IMR-90 (cell line): ENCODE results near the gene CHST1. TPM values are rescaled to one million over a fixed set of nuclear protein-coding genes. Genes with fewer than 3 reads are reported as not detected.

ENCODE experiments used
- ATAC-seq: fragments of 200-7000 bp; cut with Tn5 transposase; 2 replicates; pipeline ENCODE4 v1.9.1; 2020; ENCODE audit warnings: low read depth, mild to moderate bottlenecking, moderate library complexity
- BruUV-seq: library from RNA; stranded (reverse); fragments of 400-500 nt; replicated peaks from 2 replicates; lab custom pipeline; 2021; lab: Mats Ljungman, UMichigan
- CTCF ChIA-PET: fragments of 300-600 bp; formaldehyde crosslinking; extraction: SDS; loops from one replicate; lab custom pipeline; 2021; ENCODE audit warnings: antibody characterized with exemption; lab: Yijun Ruan, JAX
- POLR2A ChIA-PET: fragments of 300-600 bp; sonication (Branson Sonifier 250); formaldehyde crosslinking; loops from one replicate; lab custom pipeline; 2022; ENCODE audit warnings: antibody characterized with exemption; ENCODE audit not compliant: unreplicated experiment; lab: Charles Lee
- DNase-seq: peaks from one replicate; pipeline ENCODE4 v3.0.0; 2013
- H2AFZ ChIP-seq: replicated peaks from 2 replicates; pipeline ENCODE3; 2013; ENCODE audit warnings: low read length, mild to moderate bottlenecking; ENCODE audit not compliant: poor library complexity
- H2AK5ac ChIP-seq: 2 replicates; pipeline ENCODE4 v1.6.1; 2013; ENCODE audit warnings: low read depth, low read length, inconsistent platforms
- H2AK9ac ChIP-seq: replicated peaks from 2 replicates; pipeline ENCODE3; 2013; ENCODE audit warnings: mild to moderate bottlenecking, low read depth, low read length, moderate library complexity; ENCODE audit not compliant: poor library complexity
- H2BK120ac ChIP-seq: 2 replicates; pipeline ENCODE4 v1.6.1; 2013; ENCODE audit warnings: low read depth, low read length, inconsistent platforms
- H2BK15ac ChIP-seq: 3 replicates; pipeline ENCODE4 v1.6.1; 2013; ENCODE audit warnings: low read depth, low read length, inconsistent platforms
- H2BK20ac ChIP-seq: 2 replicates; pipeline ENCODE4 v1.6.1; 2013; ENCODE audit warnings: low read depth, mild to moderate bottlenecking, inconsistent platforms, low read length, moderate library complexity
- H2BK5ac ChIP-seq: 2 replicates; pipeline ENCODE4 v1.6.1; 2013; ENCODE audit warnings: mild to moderate bottlenecking, low read depth, low read length, inconsistent platforms; ENCODE audit not compliant: poor library complexity, severe bottlenecking
- H3K14ac ChIP-seq: replicated peaks from 2 replicates; pipeline ENCODE4 v1.6.1; 2013; ENCODE audit warnings: low read depth, low read length, inconsistent platforms
- H3K18ac ChIP-seq: 2 replicates; pipeline ENCODE4 v1.6.1; 2013; ENCODE audit warnings: low read depth, low read length, control low read depth
- H3K23ac ChIP-seq: 2 replicates; pipeline ENCODE4 v1.6.1; 2013; ENCODE audit warnings: low read depth, low read length, inconsistent platforms
- H3K27ac ChIP-seq: 2 replicates; pipeline ENCODE4 v1.5.1; 2013; ENCODE audit warnings: mild to moderate bottlenecking, control low read depth, low read length; ENCODE audit not compliant: insufficient read depth
- H3K27me3 ChIP-seq: 2 replicates; pipeline ENCODE4 v1.6.1; 2013; ENCODE audit warnings: low read length; ENCODE audit not compliant: control insufficient read depth, insufficient read depth
- H3K36me3 ChIP-seq: 2 replicates; pipeline ENCODE4 v1.6.1; 2013; ENCODE audit warnings: low read length, mixed read lengths; ENCODE audit not compliant: control insufficient read depth, insufficient read depth
- H3K4ac ChIP-seq: 2 replicates; pipeline ENCODE4 v1.6.1; 2013; ENCODE audit warnings: low read depth, low read length, inconsistent platforms
- H3K4me1 ChIP-seq: 2 replicates; pipeline ENCODE4 v1.6.1; 2013; ENCODE audit warnings: low read length, mixed read lengths; ENCODE audit not compliant: control insufficient read depth, insufficient read depth
- H3K4me2 ChIP-seq: 2 replicates; pipeline ENCODE4 v1.6.1; 2013; ENCODE audit warnings: low read depth, mild to moderate bottlenecking, control low read depth, low read length, moderate library complexity
- H3K4me3 ChIP-seq: 2 replicates; pipeline ENCODE4 v1.5.1; 2013; ENCODE audit warnings: low read depth, mild to moderate bottlenecking, control low read depth, low read length, moderate library complexity; ENCODE audit not compliant: insufficient read depth
- H3K56ac ChIP-seq: 2 replicates; pipeline ENCODE4 v1.6.1; 2013; ENCODE audit warnings: low read length, inconsistent platforms; ENCODE audit not compliant: insufficient read depth; ENCODE audit errors: extremely low read depth
- H3K79me1 ChIP-seq, 2 experiments: 2 replicates each; pipeline ENCODE4 v1.6.1; 2013; ENCODE audit warnings: low read length in 2 of 2, inconsistent platforms in 1 of 2, low read depth in 1 of 2
- H3K9ac ChIP-seq: 2 replicates; pipeline ENCODE4 v1.6.1; 2013; ENCODE audit warnings: low read depth, low read length, control low read depth
- H3K9me1 ChIP-seq: 2 replicates; pipeline ENCODE4 v1.6.1; 2013; ENCODE audit warnings: low read length, inconsistent platforms; ENCODE audit not compliant: insufficient read depth
- H3K9me3 ChIP-seq: 2 replicates; pipeline ENCODE4 v1.6.1; 2013; ENCODE audit warnings: low read length; ENCODE audit not compliant: control insufficient read depth, insufficient read depth
- H4K20me1 ChIP-seq: 2 replicates; pipeline ENCODE4 v1.6.1; 2013; ENCODE audit warnings: low read length, inconsistent platforms; ENCODE audit not compliant: insufficient read depth
- H4K5ac ChIP-seq: 2 replicates; pipeline ENCODE4 v1.6.1; 2013; ENCODE audit warnings: mild to moderate bottlenecking, low read depth, low read length, control low read depth
- H4K8ac ChIP-seq, 2 experiments: 2 replicates each; pipeline ENCODE4 v1.6.1; 2013; ENCODE audit warnings: low read depth in 2 of 2, low read length in 2 of 2, control low read depth in 1 of 2, inconsistent platforms in 1 of 2
- H4K91ac ChIP-seq: 2 replicates; pipeline ENCODE4 v1.6.1; 2013; ENCODE audit warnings: low read depth, low read length, inconsistent platforms; ENCODE audit not compliant: insufficient read depth
- BHLHE40 ChIP-seq: fragments of 150-350 bp; IDR thresholded peaks from 2 replicates; pipeline ENCODE4 v1.6.1; 2016; ENCODE audit warnings: mild to moderate bottlenecking, low read depth, low read length
- CEBPB ChIP-seq: IDR thresholded peaks from 2 replicates; pipeline ENCODE4 v1.6.1; 2012; ENCODE audit warnings: low read depth, low read length, improper control_type of control experiment
- CHD1 ChIP-seq: IDR thresholded peaks from 2 replicates; pipeline ENCODE4 v1.6.1; 2012; ENCODE audit warnings: low read depth, low read length, improper control_type of control experiment
- FOS ChIP-seq: fragments of 150-350 bp; IDR thresholded peaks from 2 replicates; pipeline ENCODE4 v1.6.1; 2016; ENCODE audit warnings: low read depth, low read length
- MAFK ChIP-seq: IDR thresholded peaks from 2 replicates; pipeline ENCODE4 v1.6.1; 2012; ENCODE audit warnings: low read depth, low read length, improper control_type of control experiment
- MAZ ChIP-seq: IDR thresholded peaks from 2 replicates; pipeline ENCODE4 v1.6.1; 2012; ENCODE audit warnings: low read depth, mild to moderate bottlenecking, low read length, improper control_type of control experiment, moderate library complexity, borderline replicate concordance
- MXI1 ChIP-seq: IDR thresholded peaks from 2 replicates; pipeline ENCODE4 v1.6.1; 2012; ENCODE audit warnings: low read depth, mild to moderate bottlenecking, low read length, moderate library complexity, borderline replicate concordance
- NFE2L2 ChIP-seq: fragments of 150-350 bp; IDR thresholded peaks from 2 replicates; pipeline ENCODE4 v1.6.1; 2016; ENCODE audit warnings: low read depth, mild to moderate bottlenecking, low read length
- POLR2A ChIP-seq: IDR thresholded peaks from 2 replicates; pipeline ENCODE4 v1.6.1; 2012; ENCODE audit warnings: mild to moderate bottlenecking, low read depth, low read length
- RCOR1 ChIP-seq: IDR thresholded peaks from 2 replicates; pipeline ENCODE4 v1.6.1; 2012; ENCODE audit warnings: mild to moderate bottlenecking, low read length, improper control_type of control experiment; ENCODE audit not compliant: insufficient replicate concordance
- RFX5 ChIP-seq: IDR thresholded peaks from 2 replicates; pipeline ENCODE4 v1.8.0; 2012; ENCODE audit warnings: low read depth, mild to moderate bottlenecking, low read length, moderate library complexity
- SMC3 ChIP-seq: fragments of 150-350 bp; IDR thresholded peaks from 2 replicates; pipeline ENCODE4 v1.6.1; 2016; ENCODE audit warnings: low read depth, mild to moderate bottlenecking, antibody characterized with exemption, low read length, moderate library complexity
- WGBS, 2 experiments: methylation state at CpG; one replicate each; pipeline versions ENCODE4 v1.1.5 to v1.1.7; 2013; ENCODE audit warnings: missing lambda C conversion rate in 2 of 2; ENCODE audit not compliant: insufficient read length in 1 of 2; ENCODE audit errors: extremely low coverage in 2 of 2; 5-methylcytosine and 5-hydroxymethylcytosine counted together
- dilution Hi-C: fragments of 300-500 bp; cut with HindIII; formaldehyde crosslinking; loops from one replicate; pipeline ENCODE4 v1.14.3; 2018; ENCODE audit warnings: low sequenced_read_pairs; ENCODE audit not compliant: unreplicated experiment
- in situ Hi-C: fragments of 300-500 bp; cut with MboI; formaldehyde crosslinking; loops from 3 replicates; pipeline ENCODE4 v1.14.3; 2019; ENCODE audit warnings: low sequenced_read_pairs, inconsistent platforms, mixed read lengths
- intact Hi-C: fragments of 100-400 bp; cut with micrococcal nuclease; formaldehyde crosslinking; loops from 2 replicates; pipeline ENCODE4 v1.10.0; 2022
- polyA plus RNA-seq, 3 experiments: library from polyadenylated mRNA; depleted of rRNA; stranded (reverse); fragments of >200 nt; gene quantifications; 2 replicates each; pipeline ENCODE4 v1.2.3, GENCODE V29; 2012; ENCODE audit warnings: low replicate concordance in 1 of 3
- total RNA-seq: library from RNA; depleted of rRNA; stranded (reverse); fragments of >200 nt; gene quantifications from 2 replicates; pipeline ENCODE4 v1.2.3, GENCODE V29; 2012
- TF ChIP-seq, protein P1 (sequence below): fragments of 150-350 bp; IDR thresholded peaks from 2 replicates; pipeline ENCODE4 v1.6.1; 2017; ENCODE audit warnings: mild to moderate bottlenecking, antibody characterized with exemption, low read length, low read depth
- TF ChIP-seq, protein P2 (sequence below): conservative IDR thresholded peaks from 2 replicates; pipeline ENCODE4 v1.5.1; 2012; ENCODE audit warnings: mild to moderate bottlenecking, low read depth, low read length, improper control_type of control experiment

Gene CHST1
- total and polyA plus RNA-seq, 2 of the 4 experiments (the other 2 are of a cell fraction), result 0.21 TPM; not detected in 1

DNA sequence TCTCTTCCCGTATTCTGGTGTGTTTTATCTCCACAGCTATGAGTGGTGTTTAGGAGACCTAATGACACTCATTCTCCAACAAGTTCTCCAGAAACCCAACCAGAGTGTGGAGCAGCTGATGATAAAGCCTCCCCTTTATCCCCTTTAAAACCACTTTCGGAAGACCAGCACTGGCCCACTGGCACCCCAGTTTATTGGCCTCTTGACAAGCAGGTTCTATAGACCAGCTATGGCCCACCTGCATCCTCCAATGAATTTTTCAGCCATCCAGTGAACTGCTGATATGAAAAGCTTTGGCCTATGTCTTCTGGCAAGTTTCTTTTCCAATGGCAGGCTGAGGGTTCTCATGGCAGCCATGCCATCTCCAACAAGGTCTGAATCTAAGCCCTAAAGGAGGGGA is 27.4 kb downstream of the CHST1 start:
- BruUV-seq, result no TSS peak
- Histone ChIP-seq H3K27ac (no peak overlapping the region), H3K4me1 (no peaks in the 10 kb centered on the region), H4K91ac (no peak overlapping the region), H2AK9ac (no peak overlapping the region), H3K9me3 (no peaks in the 10 kb centered on the region), H3K27me3 (peaks cover 2% of the 10 kb centered on the region; the same call in 1 of the 2 replicates), H3K23ac (no peak overlapping the region), H3K79me1 (no peaks in the 10 kb centered on the region), H2AK5ac (no peak overlapping the region), H2AFZ (no peak overlapping the region), H3K14ac (no peak overlapping the region), H3K4me3 (no peak overlapping the region), H2BK20ac (no peak overlapping the region), H3K4ac (no peak overlapping the region), H2BK120ac (no peak overlapping the region), H3K9me1 (no peaks in the 10 kb centered on the region), H3K36me3 (no peaks in the 10 kb centered on the region), H2BK5ac (no peak overlapping the region), H3K56ac (no peak overlapping the region), H3K4me2 (no peak overlapping the region), H4K8ac (no peak overlapping the region), H4K5ac (no peak overlapping the region), H2BK15ac (no peak overlapping the region), H4K20me1 (no peaks in the 10 kb centered on the region), H3K18ac (no peak overlapping the region), H3K9ac (no peak overlapping the region)
- POLR2A ChIA-PET, result no interaction called here
- no CpG with 5 or more reads among the region's 2 CpGs for WGBS, 2 experiments
- no peak for DNase-seq
- no peak for TF ChIP-seq BHLHE40
- TF ChIP-seq MXI1, result no peak
- no peak for TF ChIP-seq RCOR1
- no peak for TF ChIP-seq CHD1
- no peak for TF ChIP-seq MAZ
- TF ChIP-seq SMC3, result no peak
- TF ChIP-seq, protein P1, sequence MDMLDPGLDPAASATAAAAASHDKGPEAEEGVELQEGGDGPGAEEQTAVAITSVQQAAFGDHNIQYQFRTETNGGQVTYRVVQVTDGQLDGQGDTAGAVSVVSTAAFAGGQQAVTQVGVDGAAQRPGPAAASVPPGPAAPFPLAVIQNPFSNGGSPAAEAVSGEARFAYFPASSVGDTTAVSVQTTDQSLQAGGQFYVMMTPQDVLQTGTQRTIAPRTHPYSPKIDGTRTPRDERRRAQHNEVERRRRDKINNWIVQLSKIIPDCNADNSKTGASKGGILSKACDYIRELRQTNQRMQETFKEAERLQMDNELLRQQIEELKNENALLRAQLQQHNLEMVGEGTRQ, result no peak
- TF ChIP-seq RFX5, result no peak
- TF ChIP-seq POLR2A, result no peak
- TF ChIP-seq NFE2L2, result no peak
- TF ChIP-seq CEBPB, result no peak
- no peak for TF ChIP-seq MAFK
- TF ChIP-seq, protein P2, sequence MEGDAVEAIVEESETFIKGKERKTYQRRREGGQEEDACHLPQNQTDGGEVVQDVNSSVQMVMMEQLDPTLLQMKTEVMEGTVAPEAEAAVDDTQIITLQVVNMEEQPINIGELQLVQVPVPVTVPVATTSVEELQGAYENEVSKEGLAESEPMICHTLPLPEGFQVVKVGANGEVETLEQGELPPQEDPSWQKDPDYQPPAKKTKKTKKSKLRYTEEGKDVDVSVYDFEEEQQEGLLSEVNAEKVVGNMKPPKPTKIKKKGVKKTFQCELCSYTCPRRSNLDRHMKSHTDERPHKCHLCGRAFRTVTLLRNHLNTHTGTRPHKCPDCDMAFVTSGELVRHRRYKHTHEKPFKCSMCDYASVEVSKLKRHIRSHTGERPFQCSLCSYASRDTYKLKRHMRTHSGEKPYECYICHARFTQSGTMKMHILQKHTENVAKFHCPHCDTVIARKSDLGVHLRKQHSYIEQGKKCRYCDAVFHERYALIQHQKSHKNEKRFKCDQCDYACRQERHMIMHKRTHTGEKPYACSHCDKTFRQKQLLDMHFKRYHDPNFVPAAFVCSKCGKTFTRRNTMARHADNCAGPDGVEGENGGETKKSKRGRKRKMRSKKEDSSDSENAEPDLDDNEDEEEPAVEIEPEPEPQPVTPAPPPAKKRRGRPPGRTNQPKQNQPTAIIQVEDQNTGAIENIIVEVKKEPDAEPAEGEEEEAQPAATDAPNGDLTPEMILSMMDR, result no peak
- no peak for TF ChIP-seq FOS
- CTCF ChIA-PET, result no interaction called here
- in situ Hi-C loops, result no loop called here
- intact Hi-C loops, result no loop called here
- no peak for ATAC-seq
- dilution Hi-C loops, result no loop called here
